GM21786 (cell line): ENCODE results near the gene GLT1D1.

Experiments
- ATAC-seq: cut with Tn5 transposase; IDR thresholded peaks from one replicate; pipeline ENCODE4 v1.9.1; 2021; ENCODE audit not compliant: unreplicated experiment

The GLT1D1 gene

GRCh38 chr12:128956755-128957154 is 103.5 kb downstream of the GLT1D1 start:
- ATAC-seq: no peak

GRCh38 chr12:128959901-128960300 is 106.6 kb downstream of the GLT1D1 start:
- no peak for ATAC-seq

GRCh38 chr12:128961308-128961902 is 108.1 kb downstream of the GLT1D1 start:
- no peak for ATAC-seq

GRCh38 chr12:128961957-128962356 is 108.7 kb downstream of the GLT1D1 start:
- no peak for ATAC-seq

GRCh38 chr12:128966203-128966810 is 113.0 kb downstream of the GLT1D1 start:
- no peak for ATAC-seq

GRCh38 chr12:128968668-128969067 is 115.4 kb downstream of the GLT1D1 start:
- ATAC-seq: no peak

GRCh38 chr12:128969480-128970055 is 116.3 kb downstream of the GLT1D1 start:
- peak; percentile 82 for ATAC-seq

GRCh38 chr12:128970110-128970509 is 116.8 kb downstream of the GLT1D1 start:
- ATAC-seq: no peak

GRCh38 chr12:128970941-128971340 is 117.7 kb downstream of the GLT1D1 start:
- no peak for ATAC-seq

- ATAC-seq: no peak
These were observed 118.5 kb downstream of the GLT1D1 start for GRCh38 chr12:128971802-128972201.

- no peak for ATAC-seq
These were observed 120.8 kb downstream of the GLT1D1 start for GRCh38 chr12:128973883-128974681.

GRCh38 chr12:128974881-128975280 is 121.6 kb downstream of the GLT1D1 start:
- no peak for ATAC-seq

- no peak for ATAC-seq
These were observed 123.0 kb downstream of the GLT1D1 start for GRCh38 chr12:128976120-128976738.

- ATAC-seq: no peak
These were observed 124.2 kb downstream of the GLT1D1 start for GRCh38 chr12:128977441-128977840.

GRCh38 chr12:128978067-128978466 is 124.8 kb downstream of the GLT1D1 start:
- no peak for ATAC-seq

- no peak for ATAC-seq
These were observed 127.3 kb downstream of the GLT1D1 start for GRCh38 chr12:128980623-128981022.

- no peak for ATAC-seq
These were observed 128.8 kb downstream of the GLT1D1 start for GRCh38 chr12:128981971-128982533.

GRCh38 chr12:128982933-128983332 is 129.7 kb downstream of the GLT1D1 start:
- no peak for ATAC-seq

- no peak for ATAC-seq
These were observed 130.1 kb downstream of the GLT1D1 start for GRCh38 chr12:128983371-128983770.

- no peak for ATAC-seq
These were observed 133.7 kb downstream of the GLT1D1 start for GRCh38 chr12:128986957-128987356.

- ATAC-seq: no peak
These were observed 136.0 kb downstream of the GLT1D1 start for GRCh38 chr12:128989287-128989686.
